HepG2 (cell line): Measurements from ENCODE around the gene BAIAP2L2. TPM values are rescaled to one million over a fixed set of nuclear protein-coding genes. Genes with fewer than 3 reads are reported as not detected.

ENCODE experiments used
- ETS1 ChIP-seq: sonication (generic); formaldehyde crosslinking; IDR thresholded peaks from 2 replicates; pipeline ENCODE4 v1.4.0; 2020; ENCODE audit warnings: missing genetic modification reagents
- GMEB2 ChIP-seq: IDR thresholded peaks from 2 replicates; pipeline ENCODE4 v1.6.1; 2016; ENCODE audit warnings: missing biosample characterization, missing genetic modification reagents, low read depth
- GTF3A ChIP-seq: sonication (generic); formaldehyde crosslinking; conservative IDR thresholded peaks from 2 replicates; pipeline ENCODE4 v1.4.0; 2020; ENCODE audit warnings: mild to moderate bottlenecking, missing genetic modification reagents
- KDM1A ChIP-seq: IDR thresholded peaks from 2 replicates; pipeline ENCODE4 v1.6.1; 2016; ENCODE audit warnings: missing compliant biosample characterization
- MAF1 ChIP-seq: sonication (generic); formaldehyde crosslinking; IDR thresholded peaks from 2 replicates; pipeline ENCODE4 v1.5.0; 2020; ENCODE audit warnings: missing genetic modification reagents, borderline replicate concordance
- MYPOP ChIP-seq: sonication (generic); formaldehyde crosslinking; IDR thresholded peaks from 2 replicates; pipeline ENCODE4 v1.8.1; 2023; ENCODE audit warnings: mild to moderate bottlenecking, moderate library complexity, missing genetic modification reagents
- MZF1 ChIP-seq: sonication (generic); formaldehyde crosslinking; IDR thresholded peaks from 2 replicates; pipeline ENCODE4 v1.8.1; 2023; ENCODE audit warnings: mild to moderate bottlenecking, missing genetic modification reagents, borderline replicate concordance
- POLR2AphosphoS5 ChIP-seq: IDR thresholded peaks from 2 replicates; pipeline ENCODE4 v1.6.1; 2012; ENCODE audit warnings: low read depth, low read length
- PRMT3 ChIP-seq: sonication (generic); formaldehyde crosslinking; IDR thresholded peaks from 2 replicates; pipeline ENCODE4 v1.8.1; 2022; ENCODE audit warnings: low read depth, mild to moderate bottlenecking, moderate library complexity, missing genetic modification reagents, borderline replicate concordance
- RFXANK ChIP-seq: IDR thresholded peaks from 2 replicates; pipeline ENCODE4 v1.6.1; 2016
- SRSF1 ChIP-seq: fragments of 200-400 bp; formaldehyde crosslinking; optimal IDR thresholded peaks from 2 replicates; pipeline ENCODE3; 2017; ENCODE audit warnings: mild to moderate bottlenecking, low read depth, low read length, moderate library complexity
- YY1 ChIP-seq: IDR thresholded peaks from 2 replicates; pipeline ENCODE4 v1.6.1; 2011; ENCODE audit warnings: low read length, low read depth, moderate library complexity, mild to moderate bottlenecking; ENCODE audit not compliant: insufficient read depth, insufficient replicate concordance
- ZNF350 ChIP-seq: sonication (generic); formaldehyde crosslinking; IDR thresholded peaks from 2 replicates; pipeline ENCODE4 v1.4.0; 2020; ENCODE audit warnings: mild to moderate bottlenecking, low read depth, missing genetic modification reagents, borderline replicate concordance
- ZNF605 ChIP-seq: sonication (generic); formaldehyde crosslinking; IDR thresholded peaks from 2 replicates; pipeline ENCODE4 v1.8.0; 2022; ENCODE audit warnings: mild to moderate bottlenecking, missing genetic modification reagents
- ZNF746 ChIP-seq: sonication (generic); formaldehyde crosslinking; IDR thresholded peaks from 2 replicates; pipeline ENCODE4 v1.8.0; 2022; ENCODE audit warnings: mild to moderate bottlenecking, missing genetic modification reagents
- ZNF781 ChIP-seq: sonication (generic); formaldehyde crosslinking; IDR thresholded peaks from 2 replicates; pipeline ENCODE4 v1.5.1; 2020; ENCODE audit warnings: borderline replicate concordance, mild to moderate bottlenecking, missing genetic modification reagents; ENCODE audit errors: not compliant biosample characterization
- polyA plus RNA-seq, 8 experiments: library from polyadenylated mRNA; depleted of rRNA in 3 of 8; stranded (reverse) in 7 of 8; unstranded in 1 of 8; fragments of >200 nt; fragmentation: Illumina TruSeq in 4 of 8; extraction: Trizol in 4 of 8; gene quantifications; 2 replicates each; pipeline versions ENCODE4 v1.2.1 to v1.2.3, GENCODE V29; 2011 to 2016; ENCODE audit warnings: low read depth in 4 of 8, missing spikeins in 1 of 8, mixed read lengths in 1 of 8; ENCODE audit not compliant: insufficient read depth in 1 of 8
- total RNA-seq, 5 experiments: library from RNA; depleted of rRNA; stranded (reverse); fragments of >200 nt; fragmentation: Illumina TruSeq; extraction: Trizol; gene quantifications; 2 replicates each; pipeline ENCODE4 v1.2.3, GENCODE V29; 2016; ENCODE audit warnings: low read depth in 1 of 5
- TF ChIP-seq, protein P1 (sequence below): sonication (generic); formaldehyde crosslinking; IDR thresholded peaks from 2 replicates; pipeline ENCODE4 v1.4.0; 2020; ENCODE audit warnings: mild to moderate bottlenecking, missing genetic modification reagents, borderline replicate concordance
- TF ChIP-seq, protein P2 (sequence below): sonication (generic); formaldehyde crosslinking; IDR thresholded peaks from 2 replicates; pipeline ENCODE4 v1.5.1; 2020; ENCODE audit warnings: mild to moderate bottlenecking, moderate library complexity, missing genetic modification reagents

BAIAP2L2 gene
- total and polyA plus RNA-seq, 2 of the 13 experiments (the other 11 are each of a cell fraction or from before 2014, with no cell fraction given) = 4.4 to 7.5 TPM

DNA sequence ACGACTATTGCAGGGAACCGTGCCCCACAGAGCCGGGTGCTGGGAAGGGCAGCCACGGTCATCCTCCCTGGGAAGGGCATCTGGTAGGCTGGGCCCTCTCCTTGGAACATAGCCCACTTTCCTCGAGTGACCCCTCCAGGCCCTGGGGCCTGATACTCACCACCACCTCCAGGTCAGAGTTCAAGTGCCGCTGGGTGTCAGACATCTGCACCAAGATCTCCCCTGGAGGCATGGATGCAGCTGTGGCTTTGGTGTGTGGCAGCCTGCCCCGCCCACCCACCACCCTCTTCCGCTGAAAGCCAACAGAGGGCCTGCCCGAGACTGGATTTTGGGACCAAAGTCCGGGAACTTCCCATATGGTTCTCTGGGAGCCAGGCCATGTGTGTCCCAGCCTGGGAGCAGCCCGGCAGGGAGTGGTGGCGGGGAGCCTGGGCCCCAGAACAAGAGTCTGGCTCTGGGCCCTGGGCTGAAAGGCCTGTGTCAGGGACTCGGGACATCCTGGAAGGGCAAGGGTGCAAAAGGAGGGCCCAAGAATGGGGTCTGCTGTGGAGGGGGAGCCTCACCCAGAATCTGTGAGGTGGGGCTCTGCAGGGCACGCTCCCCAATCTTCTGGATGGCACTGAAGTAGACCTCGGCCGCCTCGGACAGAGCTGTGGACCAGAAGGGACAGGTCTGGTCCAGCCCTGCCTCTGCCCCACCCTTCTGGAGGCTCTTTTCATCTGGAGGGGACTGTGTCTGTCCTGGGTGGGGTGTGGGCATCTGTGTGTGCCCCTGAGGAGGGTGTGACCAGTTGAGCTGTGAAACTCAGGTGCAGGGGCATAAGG, 2.6 kb downstream of the BAIAP2L2 start (continued):
- TF ChIP-seq PRMT3 (CRISPR knock-in tag) = no peak
- TF ChIP-seq MAF1 (CRISPR knock-in tag) = no peak
- TF ChIP-seq, protein P1, sequence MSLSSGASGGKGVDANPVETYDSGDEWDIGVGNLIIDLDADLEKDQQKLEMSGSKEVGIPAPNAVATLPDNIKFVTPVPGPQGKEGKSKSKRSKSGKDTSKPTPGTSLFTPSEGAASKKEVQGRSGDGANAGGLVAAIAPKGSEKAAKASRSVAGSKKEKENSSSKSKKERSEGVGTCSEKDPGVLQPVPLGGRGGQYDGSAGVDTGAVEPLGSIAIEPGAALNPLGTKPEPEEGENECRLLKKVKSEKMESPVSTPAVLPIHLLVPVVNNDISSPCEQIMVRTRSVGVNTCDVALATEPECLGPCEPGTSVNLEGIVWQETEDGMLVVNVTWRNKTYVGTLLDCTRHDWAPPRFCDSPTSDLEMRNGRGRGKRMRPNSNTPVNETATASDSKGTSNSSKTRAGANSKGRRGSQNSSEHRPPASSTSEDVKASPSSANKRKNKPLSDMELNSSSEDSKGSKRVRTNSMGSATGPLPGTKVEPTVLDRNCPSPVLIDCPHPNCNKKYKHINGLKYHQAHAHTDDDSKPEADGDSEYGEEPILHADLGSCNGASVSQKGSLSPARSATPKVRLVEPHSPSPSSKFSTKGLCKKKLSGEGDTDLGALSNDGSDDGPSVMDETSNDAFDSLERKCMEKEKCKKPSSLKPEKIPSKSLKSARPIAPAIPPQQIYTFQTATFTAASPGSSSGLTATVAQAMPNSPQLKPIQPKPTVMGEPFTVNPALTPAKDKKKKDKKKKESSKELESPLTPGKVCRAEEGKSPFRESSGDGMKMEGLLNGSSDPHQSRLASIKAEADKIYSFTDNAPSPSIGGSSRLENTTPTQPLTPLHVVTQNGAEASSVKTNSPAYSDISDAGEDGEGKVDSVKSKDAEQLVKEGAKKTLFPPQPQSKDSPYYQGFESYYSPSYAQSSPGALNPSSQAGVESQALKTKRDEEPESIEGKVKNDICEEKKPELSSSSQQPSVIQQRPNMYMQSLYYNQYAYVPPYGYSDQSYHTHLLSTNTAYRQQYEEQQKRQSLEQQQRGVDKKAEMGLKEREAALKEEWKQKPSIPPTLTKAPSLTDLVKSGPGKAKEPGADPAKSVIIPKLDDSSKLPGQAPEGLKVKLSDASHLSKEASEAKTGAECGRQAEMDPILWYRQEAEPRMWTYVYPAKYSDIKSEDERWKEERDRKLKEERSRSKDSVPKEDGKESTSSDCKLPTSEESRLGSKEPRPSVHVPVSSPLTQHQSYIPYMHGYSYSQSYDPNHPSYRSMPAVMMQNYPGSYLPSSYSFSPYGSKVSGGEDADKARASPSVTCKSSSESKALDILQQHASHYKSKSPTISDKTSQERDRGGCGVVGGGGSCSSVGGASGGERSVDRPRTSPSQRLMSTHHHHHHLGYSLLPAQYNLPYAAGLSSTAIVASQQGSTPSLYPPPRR (CRISPR knock-in tag) = no peak; the same call in 1 of the 2 replicates
- TF ChIP-seq KDM1A (CRISPR knock-in tag) = no peak
- peak; percentile 55 for TF ChIP-seq SRSF1
- no peak for TF ChIP-seq MYPOP (CRISPR knock-in tag)
- no peak for TF ChIP-seq ETS1 (CRISPR knock-in tag)
- TF ChIP-seq GTF3A (CRISPR knock-in tag) = no peak
- no peak for TF ChIP-seq MZF1 (CRISPR knock-in tag)
- TF ChIP-seq ZNF605 (CRISPR knock-in tag) = no peak; the same call in 1 of the 2 replicates
- no peak for TF ChIP-seq ZNF746 (CRISPR knock-in tag)
- TF ChIP-seq, protein P2, sequence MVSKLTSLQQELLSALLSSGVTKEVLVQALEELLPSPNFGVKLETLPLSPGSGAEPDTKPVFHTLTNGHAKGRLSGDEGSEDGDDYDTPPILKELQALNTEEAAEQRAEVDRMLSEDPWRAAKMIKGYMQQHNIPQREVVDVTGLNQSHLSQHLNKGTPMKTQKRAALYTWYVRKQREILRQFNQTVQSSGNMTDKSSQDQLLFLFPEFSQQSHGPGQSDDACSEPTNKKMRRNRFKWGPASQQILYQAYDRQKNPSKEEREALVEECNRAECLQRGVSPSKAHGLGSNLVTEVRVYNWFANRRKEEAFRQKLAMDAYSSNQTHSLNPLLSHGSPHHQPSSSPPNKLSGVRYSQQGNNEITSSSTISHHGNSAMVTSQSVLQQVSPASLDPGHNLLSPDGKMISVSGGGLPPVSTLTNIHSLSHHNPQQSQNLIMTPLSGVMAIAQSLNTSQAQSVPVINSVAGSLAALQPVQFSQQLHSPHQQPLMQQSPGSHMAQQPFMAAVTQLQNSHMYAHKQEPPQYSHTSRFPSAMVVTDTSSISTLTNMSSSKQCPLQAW (CRISPR knock-in tag) = no peak; the same call in none of the 2 replicates
- TF ChIP-seq POLR2AphosphoS5 = 0 out of 2 replicates have a peak, but pooled peaks have one; percentile 28
- TF ChIP-seq ZNF781 (CRISPR knock-in tag) = no peak
- no peak for TF ChIP-seq GMEB2 (CRISPR knock-in tag)
- no peak; the same call in 1 of the 2 replicates for TF ChIP-seq ZNF350 (CRISPR knock-in tag)
- TF ChIP-seq YY1 = peak; percentile 10
- no peak for TF ChIP-seq RFXANK (CRISPR knock-in tag)
